Activated CD8-positive, alpha-beta memory T cell treated with anti-CD3 and anti-CD28 coated beads, Interleukin-2, amount 50 U/mL, for 24 hours (primary cell): ENCODE results near the gene CRYBG1.
"Not testable (repeated sequence)": the region's sequence is repeated elsewhere in the genome, so short reads cannot be mapped to it uniquely, and the experiment has no call there.

Experiments
- DNase-seq: peaks from one replicate; pipeline ENCODE4 v3.0.0-alpha.2; 2020; ENCODE audit errors: extremely low read depth

The CRYBG1 gene

DNA sequence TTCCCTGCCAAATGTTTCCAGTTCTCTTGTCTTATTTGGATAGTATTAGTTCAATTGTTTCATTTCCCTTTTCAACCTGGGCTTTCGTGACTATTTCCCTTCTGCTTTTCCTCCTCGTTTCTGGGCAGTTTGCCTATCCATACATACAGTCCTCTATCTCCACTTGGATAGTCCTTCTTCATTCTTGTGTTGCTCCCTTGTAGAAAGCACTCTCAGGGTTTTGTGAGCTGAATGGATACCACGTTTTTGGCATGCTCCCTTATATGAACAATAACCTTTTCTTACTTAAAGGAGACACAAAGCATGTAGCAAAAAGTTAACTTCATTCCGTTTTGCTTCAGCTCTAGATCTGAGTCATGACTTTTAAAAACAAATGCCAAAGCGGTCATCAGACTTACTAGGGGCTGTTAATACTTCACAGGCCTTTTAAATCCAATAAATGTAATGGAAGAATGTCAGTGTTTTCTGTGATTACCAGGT, 16.6 kb downstream of the CRYBG1 start:
- DNase-seq = no peak

DNA sequence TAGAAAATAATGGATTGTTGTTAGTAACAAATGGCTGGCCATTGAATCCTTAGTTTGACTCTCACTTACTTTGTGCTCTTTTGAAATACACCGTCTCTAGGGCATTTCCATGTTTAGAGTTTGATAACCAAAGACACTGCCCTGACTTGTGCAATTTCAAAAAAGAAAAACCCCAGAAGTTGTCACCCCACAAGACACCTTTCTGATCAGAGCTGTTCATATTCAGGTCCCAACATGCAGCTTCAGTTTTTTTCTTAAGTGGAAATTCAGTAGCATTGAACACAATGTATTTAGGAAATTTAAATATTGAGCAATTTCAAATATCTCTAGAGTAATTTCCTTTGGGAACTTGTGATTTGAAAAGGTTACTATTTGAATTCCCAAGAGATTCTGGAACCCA, 19.4 kb downstream of the CRYBG1 start:
- no peak for DNase-seq

DNA sequence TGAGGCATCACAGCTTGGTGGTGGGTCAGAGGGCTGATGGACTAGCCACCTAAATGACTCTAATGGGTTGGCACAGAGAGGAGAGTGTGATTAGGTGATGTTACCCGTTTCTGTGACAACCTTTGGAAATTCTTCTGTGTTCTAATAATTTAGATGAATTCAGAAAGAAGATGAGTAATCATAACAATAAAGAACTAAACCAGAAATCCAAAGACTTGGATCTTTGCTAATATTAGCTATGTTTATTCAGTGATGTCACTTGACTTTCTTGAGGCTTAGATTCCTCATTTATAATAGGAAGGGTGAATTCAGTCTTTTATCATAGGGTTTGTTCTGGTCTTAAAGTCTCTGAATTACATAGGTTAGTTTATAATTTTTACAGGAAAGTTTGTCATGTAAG, 19.9 kb downstream of the CRYBG1 start:
- DNase-seq = no peak

DNA sequence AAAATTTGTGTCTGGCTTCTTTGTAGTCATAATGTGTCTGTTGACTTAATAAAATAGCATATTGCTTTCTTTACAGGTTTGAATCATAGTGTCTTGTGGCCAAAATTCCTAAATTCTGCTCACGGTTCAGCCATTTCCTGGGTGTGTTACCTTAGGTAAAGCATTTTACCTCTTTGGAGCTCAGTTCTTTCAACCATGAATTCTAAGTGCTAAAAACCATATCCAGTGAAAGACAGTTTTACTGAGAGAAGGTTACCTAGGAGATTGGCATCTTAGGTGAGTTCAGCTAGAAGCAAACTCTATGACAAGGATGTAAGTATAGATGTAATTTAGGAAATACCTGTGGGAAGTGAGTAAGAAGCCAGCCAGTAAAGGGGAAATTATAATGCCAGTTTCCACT, 20.7 kb downstream of the CRYBG1 start:
- DNase-seq = no peak

DNA sequence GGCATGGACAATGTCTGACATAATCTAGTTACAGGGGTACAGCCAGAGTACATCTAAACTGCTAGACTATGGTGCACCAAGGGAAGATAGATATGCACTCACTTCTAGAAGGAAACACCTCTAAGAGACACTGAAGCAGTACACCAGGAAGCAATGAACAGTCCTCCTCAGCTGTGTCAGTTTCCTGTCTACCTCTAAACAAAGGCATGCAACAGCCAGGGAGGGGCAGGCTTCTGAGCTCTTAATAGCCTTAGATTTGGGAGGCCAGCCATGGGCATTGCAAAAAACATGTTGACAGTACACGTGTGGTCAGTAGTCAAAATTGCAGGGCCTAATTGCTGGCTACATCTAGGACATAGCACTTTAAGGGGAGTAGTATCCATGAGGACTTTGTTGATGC, 21.4 kb downstream of the CRYBG1 start:
- no peak for DNase-seq

DNA sequence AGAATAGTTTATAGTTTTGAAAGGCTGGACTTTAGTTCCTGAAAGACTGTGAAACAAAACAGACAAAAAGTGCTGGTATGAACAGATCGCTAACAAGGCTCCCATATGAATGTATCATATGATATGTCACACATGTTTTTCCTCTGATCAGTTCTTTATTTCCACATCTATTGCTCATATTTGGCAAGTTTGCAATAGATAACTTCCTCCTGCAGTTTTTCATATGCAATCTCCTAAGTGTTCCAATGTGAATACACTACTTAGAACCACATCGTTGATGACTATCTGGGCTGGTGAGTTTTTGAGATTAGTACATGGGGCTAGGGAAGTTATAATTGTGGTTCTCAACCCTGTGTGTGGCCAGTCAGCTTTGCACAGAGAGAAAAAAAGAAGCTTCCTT, 23.1 kb downstream of the CRYBG1 start:
- no peak for DNase-seq

DNA sequence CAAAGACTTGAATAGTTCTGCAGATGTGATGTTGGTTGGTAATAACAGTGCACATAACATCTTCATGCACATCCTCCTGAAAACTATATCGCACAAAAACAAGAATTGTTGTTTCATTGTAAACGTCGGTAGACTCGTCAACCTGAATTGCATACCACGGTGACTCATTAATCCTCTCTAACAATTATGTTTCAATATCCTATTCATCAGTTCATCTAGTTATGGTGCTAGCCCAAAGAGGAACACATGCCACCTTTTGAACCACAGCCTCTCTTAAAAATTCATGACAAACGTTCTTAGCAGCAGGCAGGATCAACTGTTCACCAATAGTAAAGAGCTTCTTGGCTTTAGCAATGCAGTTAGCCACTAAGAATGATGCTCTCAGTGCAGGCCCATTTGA, 25.0 kb downstream of the CRYBG1 start:
- DNase-seq = no peak

DNA sequence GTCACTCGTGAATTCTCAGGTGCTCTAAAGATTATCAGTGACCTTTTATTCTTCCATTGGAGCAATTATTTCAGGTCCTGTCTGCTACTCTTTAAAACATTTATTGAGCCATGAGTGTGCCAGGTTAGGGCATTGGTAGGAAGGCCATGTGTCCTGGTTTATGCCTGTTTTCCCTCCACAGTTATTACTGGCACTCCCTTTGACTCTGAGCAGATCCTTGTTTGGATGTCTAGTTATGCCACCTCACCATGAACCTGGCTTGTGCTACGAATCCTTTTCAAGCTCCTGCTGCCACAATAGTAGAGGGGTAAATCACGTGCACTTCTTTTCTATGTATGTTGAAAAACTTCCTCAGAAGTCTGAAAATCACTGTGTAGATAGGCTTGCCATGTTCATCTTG, 27.4 kb downstream of the CRYBG1 start:
- DNase-seq = no peak

DNA sequence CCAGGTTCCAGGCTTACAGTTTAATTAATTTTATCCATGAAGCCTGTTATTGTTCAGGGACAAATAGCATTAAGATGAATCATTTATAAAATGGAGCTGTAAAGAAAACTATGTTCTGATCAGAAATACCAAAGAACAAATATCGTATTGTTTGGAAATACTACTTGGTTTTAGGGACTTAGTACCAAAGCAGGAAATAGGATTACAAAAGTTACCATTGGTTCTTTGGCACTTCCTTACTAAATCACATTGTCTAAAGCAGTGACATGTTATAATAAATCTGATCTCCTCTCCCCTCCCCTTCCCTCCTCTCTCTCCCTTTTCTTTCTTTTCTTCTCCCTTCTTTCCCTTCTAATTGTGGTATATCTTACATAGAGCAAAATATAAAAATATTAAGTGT, 29.6 kb downstream of the CRYBG1 start:
- no peak for DNase-seq

DNA sequence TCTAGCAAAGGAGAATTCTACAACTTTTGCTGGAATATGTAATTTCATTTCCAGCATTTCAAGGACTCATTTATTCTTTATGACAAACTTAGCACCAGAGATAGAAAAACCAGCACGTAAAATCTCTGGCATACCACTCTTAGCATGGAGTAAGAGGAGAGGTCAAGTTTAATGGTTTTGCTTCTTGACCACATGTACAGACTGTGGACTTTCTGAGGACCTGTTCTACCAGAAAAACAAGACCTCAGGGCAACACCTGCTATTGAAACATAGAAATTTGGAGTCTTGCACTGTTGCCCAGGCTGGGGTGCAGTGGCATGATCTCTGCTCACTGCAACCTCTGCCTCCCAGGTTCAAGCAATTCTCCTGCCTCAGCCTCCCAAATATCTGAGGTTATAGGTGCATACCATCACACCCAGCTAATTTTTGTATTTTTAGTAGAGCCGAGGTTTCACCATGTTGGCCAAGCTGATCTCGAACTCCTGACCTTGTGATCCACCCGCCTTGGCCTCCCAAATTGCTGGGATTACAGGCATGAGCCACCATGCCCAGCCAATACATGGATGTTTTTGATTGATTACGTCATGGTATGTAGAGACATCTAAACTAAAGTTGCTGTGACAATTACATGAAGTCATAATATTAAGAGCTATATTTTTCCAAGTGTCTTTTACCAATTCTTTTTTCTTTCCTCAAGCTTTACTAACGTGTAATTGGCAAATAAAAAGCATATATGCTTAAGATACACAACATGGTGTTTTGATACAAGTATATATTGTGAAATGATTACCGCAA, 36.1 kb downstream of the CRYBG1 start:
- no peak for DNase-seq

DNA sequence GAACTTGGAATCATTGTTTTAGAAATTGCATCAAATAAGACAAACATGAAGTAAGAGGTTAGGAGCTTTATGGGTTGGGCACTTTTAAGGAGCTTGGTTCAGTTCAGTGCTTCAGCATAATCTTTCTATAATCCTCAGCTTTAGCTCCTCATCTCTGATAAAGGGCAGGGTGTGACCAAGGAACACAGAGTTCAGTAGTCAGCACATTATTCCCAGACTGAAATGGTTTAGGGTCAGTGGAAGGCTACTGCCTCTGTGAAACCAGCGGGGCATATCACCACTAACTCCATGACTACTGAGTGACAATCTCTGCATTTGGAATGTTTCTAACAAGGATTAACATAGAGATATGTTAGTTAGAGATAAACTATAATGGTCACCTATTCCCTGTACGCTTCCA, 36.9 kb downstream of the CRYBG1 start:
- DNase-seq = no peak

DNA sequence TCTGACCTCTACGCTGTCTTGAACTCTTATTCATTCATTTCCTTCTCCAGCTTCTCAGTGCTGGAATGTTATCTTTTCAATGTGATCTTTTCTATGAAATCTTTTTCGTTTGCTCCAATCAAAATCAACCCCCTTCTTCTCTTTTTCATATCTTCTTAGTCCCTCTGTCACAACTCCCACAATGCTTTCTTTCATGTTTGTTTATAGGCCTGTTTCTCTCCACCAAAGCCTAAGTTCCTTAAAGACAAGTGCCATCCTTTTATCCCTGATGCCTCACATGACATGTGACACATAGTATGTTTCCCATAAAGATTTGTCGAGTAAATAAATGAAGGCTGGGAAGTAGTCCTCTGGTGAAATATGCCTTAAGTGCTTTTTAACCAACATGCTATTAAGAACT, 38.1 kb downstream of the CRYBG1 start:
- DNase-seq = no peak

DNA sequence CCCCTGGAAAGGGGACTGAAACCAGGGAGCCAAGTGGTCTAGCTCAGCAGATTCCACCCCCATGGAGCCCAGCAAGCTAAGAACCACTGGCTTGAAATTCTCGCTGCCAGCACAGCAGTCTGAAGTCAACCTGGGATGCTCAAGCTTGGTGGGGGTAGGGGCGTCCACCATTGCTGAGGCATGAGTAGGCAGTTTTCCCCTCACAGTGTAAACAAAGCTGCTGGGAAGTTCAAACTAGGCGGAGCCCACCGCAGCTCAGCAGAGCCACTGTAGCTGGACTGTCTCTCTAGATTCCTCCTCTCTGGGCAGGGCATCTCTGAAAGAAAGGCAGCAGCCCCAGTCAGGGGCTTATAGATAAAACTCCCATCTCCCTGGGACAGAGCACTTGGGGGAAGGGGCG, 44.5 kb downstream of the CRYBG1 start:
- DNase-seq = not testable (repeated sequence)

DNA sequence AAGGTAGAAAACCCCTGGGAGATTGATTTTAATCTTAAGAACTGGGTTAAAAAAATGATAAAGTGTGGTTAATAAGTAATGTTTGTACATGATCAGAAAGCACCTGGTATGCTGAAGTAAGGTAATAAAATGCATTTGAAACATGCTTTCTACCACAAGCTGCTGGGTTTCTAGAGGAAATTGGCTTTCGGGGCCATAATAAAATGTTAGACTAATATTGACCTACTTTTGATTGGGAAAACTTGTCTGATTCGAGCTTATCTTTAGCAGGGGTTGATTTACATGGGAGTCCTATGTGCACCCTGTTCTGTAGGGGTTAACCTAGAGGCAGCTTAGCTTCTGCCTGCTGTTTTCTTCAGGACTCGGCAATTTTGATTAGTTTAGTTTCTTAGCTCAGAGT, 50.5 kb downstream of the CRYBG1 start:
- DNase-seq = no peak

DNA sequence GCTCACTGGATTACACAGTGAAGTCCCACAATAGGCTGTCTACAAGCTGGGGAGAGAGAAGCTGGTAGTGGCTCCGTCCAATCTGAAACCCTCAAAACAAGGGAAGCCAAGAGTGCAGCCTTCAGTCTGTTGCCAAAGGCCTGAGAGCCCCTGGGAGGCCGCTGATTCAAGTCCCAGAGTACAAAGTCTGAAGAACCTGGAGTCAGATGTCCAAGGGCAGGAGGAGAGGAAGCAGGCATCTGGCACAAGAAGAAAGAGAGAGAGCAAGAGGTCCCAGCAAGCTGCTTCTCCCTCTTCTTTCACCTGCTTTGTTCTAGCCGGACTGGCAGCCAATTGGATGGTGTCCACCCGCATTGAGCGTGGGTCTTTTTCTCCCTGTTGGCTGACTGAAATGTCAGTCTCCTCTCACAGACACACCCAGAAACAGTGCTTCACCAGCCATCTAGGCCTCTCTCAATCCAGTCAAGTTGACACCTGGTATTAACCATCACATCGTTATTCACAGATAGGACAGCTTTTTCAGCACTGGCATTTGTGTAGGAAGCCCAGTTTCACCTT, 51.2 kb downstream of the CRYBG1 start:
- no peak for DNase-seq

DNA sequence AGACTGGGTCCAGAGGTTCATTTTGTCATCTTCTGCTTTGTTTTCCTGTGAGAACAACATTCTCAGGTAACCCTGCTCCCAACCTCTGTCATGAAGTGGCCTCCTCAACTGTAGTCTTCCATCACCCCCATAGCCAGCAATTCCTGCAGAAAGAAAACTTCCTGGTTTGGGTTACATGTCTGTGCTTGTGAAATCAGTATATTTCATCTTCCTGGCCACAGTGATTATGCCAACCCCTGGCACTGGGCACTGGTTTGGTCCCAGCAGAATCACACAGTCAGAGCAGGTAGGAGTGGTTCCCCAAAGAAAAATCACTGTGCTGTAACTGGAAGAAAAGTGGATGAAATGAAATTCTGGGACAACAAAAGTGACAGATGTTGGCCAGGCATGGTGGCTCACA, 52.5 kb downstream of the CRYBG1 start:
- no peak for DNase-seq

DNA sequence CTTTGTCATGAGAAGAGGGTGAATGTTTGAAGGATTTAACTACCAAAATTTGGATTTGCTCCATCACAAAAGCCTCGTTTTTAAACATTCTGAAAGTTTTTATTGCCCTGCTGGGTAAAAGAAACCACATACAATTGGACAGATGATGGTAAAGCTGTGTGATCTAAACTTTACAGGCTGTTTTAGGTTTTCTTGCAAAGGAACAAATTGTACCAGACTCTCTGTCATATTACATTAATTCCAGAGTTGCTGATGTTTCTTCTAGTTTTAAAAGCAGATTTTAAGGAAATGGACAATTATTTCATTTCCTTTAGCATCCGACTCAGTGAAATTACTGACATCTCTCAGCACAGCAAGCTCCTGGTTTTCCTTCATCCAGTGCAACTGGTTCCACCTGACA, 53.2 kb downstream of the CRYBG1 start:
- no peak for DNase-seq

DNA sequence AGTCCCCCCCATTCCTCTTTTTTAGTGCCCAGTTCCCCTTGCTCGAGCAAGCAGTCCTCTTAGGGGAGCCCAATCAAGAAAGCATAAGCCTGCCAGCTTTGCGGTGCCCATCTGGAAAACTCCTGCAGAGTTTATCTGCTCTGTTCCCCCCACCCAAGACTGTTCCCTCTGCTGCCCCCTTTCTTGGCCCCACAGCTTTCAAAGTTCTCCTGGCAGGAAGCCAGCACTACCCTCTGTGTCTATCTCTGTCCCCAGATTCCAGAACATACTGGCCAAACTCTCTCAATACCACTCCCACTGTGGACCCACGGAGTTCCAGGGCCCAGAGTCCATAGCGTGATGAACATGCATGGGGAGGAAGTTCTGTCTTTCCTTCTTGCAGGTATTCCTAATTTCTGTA, 55.4 kb downstream of the CRYBG1 start:
- DNase-seq = no peak

DNA sequence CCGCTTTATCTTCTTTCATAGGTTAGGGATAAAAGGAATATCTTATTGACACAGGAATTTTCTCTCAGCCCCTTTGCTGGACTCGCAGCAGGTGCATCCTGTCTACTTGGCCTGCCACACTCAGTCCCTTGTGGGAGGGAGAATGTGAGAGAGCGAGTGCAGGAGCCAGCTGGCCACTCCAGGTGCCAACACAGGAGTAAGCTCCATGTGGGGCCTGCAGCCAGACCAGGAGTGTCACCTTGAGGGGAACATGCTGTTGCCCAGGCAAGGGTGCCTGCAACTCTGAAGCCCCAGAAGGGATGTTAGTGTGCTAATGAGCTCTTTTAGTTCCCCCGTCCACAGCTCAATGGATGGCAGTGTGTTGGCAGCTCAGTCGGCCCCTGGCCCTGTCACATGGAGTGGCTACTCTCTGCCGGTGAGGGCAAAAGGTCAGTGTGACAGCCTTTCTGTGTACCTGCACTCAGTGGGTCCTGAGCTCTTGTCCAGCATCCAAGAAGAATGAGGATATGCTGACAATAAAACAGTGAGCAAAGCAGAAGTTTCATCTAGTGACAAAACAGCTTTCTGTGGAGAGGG, 57.1 kb downstream of the CRYBG1 start:
- no peak for DNase-seq

DNA sequence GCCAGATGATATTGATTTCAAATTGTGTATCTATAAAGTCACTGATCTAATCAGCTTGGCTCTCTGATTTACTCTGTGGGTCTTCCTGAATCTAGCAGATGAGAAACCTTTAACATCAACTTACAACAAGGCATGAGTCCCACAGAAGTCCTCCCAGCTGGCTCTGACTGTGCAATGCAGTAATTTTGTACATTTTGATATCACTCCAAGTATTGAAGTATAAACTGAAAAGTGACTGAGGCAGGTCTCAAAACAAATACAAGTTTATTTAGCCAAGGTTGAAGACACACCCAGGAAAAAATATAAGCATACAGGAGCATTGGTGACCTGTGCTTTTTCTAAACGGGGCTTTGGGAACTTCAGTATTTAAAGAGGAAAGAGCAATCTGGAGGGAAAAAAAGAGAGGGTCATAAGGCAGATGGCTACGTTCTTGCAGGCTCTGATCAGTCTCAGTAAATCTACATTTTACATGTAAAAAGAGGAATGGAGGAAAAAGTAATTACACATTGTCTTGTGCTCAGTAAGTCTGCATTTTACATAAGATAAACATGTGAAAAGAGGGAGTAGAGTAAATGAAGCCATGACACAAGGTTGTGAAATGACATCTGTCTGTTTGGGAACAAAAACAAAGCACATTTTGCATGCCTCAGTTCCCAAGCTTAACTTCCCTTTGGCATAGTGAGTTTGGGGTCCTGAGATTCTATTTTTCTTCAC, 59.5 kb downstream of the CRYBG1 start:
- DNase-seq = no peak

DNA sequence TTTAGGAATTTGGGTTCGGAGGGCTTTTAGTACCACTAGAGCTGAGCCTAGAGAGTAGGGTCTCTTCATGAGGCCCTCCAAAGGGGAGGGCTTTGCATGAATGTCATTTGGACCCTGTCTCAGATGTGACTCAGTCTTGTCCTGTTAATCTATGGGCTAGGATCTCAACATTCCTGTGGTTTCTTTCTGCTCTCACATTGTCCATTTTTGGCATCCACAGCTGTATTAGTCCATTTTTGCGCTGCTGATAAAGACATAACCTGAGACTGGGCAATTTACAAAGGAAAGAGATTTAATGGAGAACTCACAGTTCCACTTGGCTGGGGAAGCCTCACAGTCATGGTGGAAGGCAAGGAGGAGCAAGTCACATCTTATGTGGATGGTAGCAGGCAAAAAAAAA, 61.0 kb downstream of the CRYBG1 start:
- no peak for DNase-seq

DNA sequence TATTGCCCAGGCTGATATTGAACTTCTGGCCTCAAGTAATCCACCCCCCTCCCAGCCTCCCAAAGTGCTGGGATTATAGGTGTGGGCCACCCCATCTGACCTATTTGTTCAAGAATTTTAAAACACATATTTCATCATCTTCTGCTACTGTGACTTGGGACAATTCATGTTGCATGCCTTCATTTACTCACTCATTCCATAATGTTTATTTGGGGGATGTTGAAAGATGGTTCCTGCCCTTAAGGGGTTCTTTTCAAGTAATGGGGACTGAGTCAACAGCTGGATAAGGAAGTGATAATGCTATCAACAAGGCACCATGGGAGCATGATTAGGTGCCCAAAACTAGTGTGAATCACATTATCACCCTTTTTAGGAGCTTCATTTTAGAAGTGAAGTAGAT, 62.0 kb downstream of the CRYBG1 start:
- no peak for DNase-seq

DNA sequence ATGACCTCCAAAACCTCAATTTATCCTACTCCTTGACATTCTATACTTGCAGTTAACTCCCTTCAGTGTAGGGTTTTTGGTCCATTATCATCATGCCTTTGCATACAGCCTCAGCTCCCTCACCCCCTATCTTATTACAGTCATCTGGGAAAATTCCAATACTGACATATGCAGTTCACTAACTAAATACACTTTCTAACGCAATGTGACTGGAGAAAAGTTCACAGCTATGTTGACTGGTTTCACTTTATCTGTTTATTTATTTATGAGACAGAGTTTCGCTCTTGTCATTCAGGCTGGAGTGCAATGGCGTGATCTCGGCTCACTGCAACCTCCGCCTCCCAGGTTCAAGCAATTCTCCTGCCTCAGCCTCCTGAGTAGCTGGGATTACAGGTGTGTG, 64.9 kb downstream of the CRYBG1 start:
- no peak for DNase-seq
